OCI-LY7 (cell line): ENCODE results near the gene SRRM2. TPM values are rescaled to one million over a fixed set of nuclear protein-coding genes. Genes with fewer than 3 reads are reported as not detected.

ENCODE experiments used
- BruUV-seq: library from RNA; stranded (reverse); fragments of 400-500 nt; replicated peaks from 2 replicates; lab custom pipeline; 2021; lab: Mats Ljungman, UMichigan
- CTCF ChIA-PET: fragments of 300-600 bp; sonication (Branson Sonifier 250); formaldehyde crosslinking; loops from one replicate; lab custom pipeline; 2022; ENCODE audit warnings: antibody characterized with exemption; ENCODE audit not compliant: unreplicated experiment; lab: Charles Lee
- POLR2A ChIA-PET: fragments of 300-600 bp; sonication (Branson Sonifier 250); formaldehyde crosslinking; loops from one replicate; lab custom pipeline; 2022; ENCODE audit warnings: antibody characterized with exemption; lab: Charles Lee
- DNase-seq: peaks from one replicate; pipeline ENCODE4 v3.0.0-alpha.2; 2015; ENCODE audit warnings: low spot score
- H2AFZ ChIP-seq: fragments of 200-600 bp; sonication (generic), shearing (Covaris generic); 2 replicates; pipeline ENCODE4 v1.6.1; 2014; ENCODE audit warnings: mild to moderate bottlenecking, antibody characterized with exemption, low read length, moderate library complexity
- H3K27ac ChIP-seq: fragments of 200-600 bp; sonication (generic); 2 replicates; pipeline ENCODE4 v1.5.1; 2014; ENCODE audit warnings: mixed run types, low read depth, mild to moderate bottlenecking, moderate library complexity, low read length, inconsistent platforms; ENCODE audit not compliant: poor library complexity, severe bottlenecking
- H3K36me3 ChIP-seq: fragments of 200-600 bp; sonication (generic); 2 replicates; pipeline ENCODE4 v1.6.1; 2014; ENCODE audit warnings: mild to moderate bottlenecking, antibody characterized with exemption, low read length, moderate library complexity, mixed read lengths; ENCODE audit not compliant: insufficient read depth
- H3K4me1 ChIP-seq: fragments of 200-600 bp; sonication (generic); 2 replicates; pipeline ENCODE4 v1.5.1; 2014; ENCODE audit warnings: mild to moderate bottlenecking, low read length; ENCODE audit not compliant: insufficient read depth, poor library complexity, severe bottlenecking
- H3K4me2 ChIP-seq: fragments of 200-600 bp; sonication (generic); 2 replicates; pipeline ENCODE4 v1.6.1; 2014; ENCODE audit warnings: mild to moderate bottlenecking, low read length
- H3K4me3 ChIP-seq: fragments of 200-600 bp; sonication (generic); 2 replicates; pipeline ENCODE4 v1.5.1; 2014; ENCODE audit warnings: mild to moderate bottlenecking, low read depth, low read length; ENCODE audit not compliant: poor library complexity, severe bottlenecking
- H3K79me2 ChIP-seq: fragments of 200-600 bp; sonication (generic); 2 replicates; pipeline ENCODE4 v1.6.1; 2016; ENCODE audit warnings: low read depth, mild to moderate bottlenecking, low read length, moderate library complexity, mixed read lengths; ENCODE audit not compliant: insufficient read depth
- H3K9me2 ChIP-seq: fragments of 200-600 bp; sonication (generic); 2 replicates; pipeline ENCODE4 v1.6.1; 2016; ENCODE audit warnings: mild to moderate bottlenecking, low read length, mixed read lengths; ENCODE audit not compliant: insufficient read depth
- H3K9me3 ChIP-seq: fragments of 200-600 bp; sonication (generic); 2 replicates; pipeline ENCODE4 v1.6.1; 2014; ENCODE audit warnings: mild to moderate bottlenecking, mixed run types, low read length, mixed read lengths
- H4K20me1 ChIP-seq: fragments of 200-600 bp; sonication (generic); 2 replicates; pipeline ENCODE4 v1.6.1; 2014; ENCODE audit warnings: mild to moderate bottlenecking, antibody characterized with exemption, low read length, moderate library complexity, mixed read lengths; ENCODE audit not compliant: insufficient read depth
- EZH2phosphoT487 ChIP-seq: fragments of 200-600 bp; sonication (generic); IDR thresholded peaks from 2 replicates; pipeline ENCODE4 v1.6.1; 2018; ENCODE audit warnings: low read depth, borderline replicate concordance, mild to moderate bottlenecking, mixed run types, antibody characterized with exemption, low read length, moderate library complexity, mixed read lengths
- intact Hi-C: fragments of 100-400 bp; cut with micrococcal nuclease; formaldehyde crosslinking; loops from one replicate; pipeline ENCODE4 v1.10.0; 2022; ENCODE audit not compliant: unreplicated experiment
- total RNA-seq, 2 experiments: library from RNA; depleted of rRNA in 1 of 2; stranded (reverse); fragments of >200 nt in 1 of 2; shearing (Covaris generic) in 1 of 2; gene quantifications; 2 replicates each; pipeline ENCODE4 v1.2.3, GENCODE V29; 2014 to 2022
- TF ChIP-seq, protein P1 (sequence below): fragments of 200-600 bp; sonication (generic); conservative IDR thresholded peaks from 2 replicates; pipeline ENCODE4 v1.5.1; 2014; ENCODE audit warnings: mild to moderate bottlenecking, antibody characterized with exemption, low read length, moderate library complexity, mixed read lengths

SRRM2 gene
- total RNA-seq, 2 experiments from 2014 or later = 208 to 819 TPM

DNA sequence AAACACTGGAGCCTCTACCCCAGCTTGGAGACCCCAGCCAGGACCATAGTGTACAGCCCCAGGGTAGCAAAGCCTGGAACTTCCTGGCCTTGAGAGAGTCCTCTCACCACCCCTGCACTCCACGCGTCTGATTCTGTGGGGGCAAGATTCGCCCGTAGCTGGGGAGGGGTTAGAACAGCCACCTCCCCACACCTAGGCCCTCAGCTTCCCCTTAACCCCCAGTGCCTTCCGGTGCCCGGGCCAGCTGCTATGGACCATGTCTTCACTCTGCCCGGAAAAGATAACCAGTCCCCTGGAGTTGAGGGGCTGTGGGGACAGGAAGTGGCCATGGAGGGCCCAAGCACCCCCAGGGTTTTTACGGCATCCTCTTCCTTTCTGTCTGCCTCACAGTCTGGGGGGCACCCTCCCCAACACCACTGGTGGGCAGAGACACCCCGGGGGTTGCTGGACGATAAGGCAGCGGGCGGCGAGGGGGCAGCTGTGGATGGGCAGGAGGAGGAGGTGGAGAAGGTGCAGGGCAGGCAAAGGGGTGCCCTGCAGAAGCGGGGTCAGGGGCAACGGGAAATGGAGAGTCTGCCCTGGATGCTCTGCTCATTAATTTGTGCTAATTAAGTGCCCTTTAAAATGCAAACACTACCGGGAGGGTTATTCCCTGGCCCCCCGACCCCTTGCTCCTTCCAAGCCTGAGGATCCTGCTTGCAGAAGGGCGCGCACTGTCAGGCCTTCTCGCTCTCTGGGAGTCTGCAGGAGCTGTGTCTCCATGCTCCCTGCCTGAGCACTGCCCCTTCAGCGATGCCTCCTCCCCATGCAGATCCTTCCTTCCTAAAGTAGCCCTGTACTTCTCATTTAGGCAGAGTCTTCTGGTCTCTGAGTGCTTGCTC, 34.8 kb upstream of the SRRM2 start:
- H3K4me2 ChIP-seq = no peak overlapping the region
- H4K20me1 ChIP-seq = no peaks in the 10 kb centered on the region
- H3K4me3 ChIP-seq = no peak overlapping the region
- H3K79me2 ChIP-seq = no peaks in the 10 kb centered on the region
- H3K9me2 ChIP-seq = no peaks in the 10 kb centered on the region
- H3K36me3 ChIP-seq = no peaks in the 10 kb centered on the region
- POLR2A ChIA-PET = no interaction called here
- peaks cover 6% of the 10 kb centered on the region for H3K4me1 ChIP-seq
- CTCF ChIA-PET = interaction anchor here (0.5 kb wide), 1 partner anchor 1063 kb away, joined by 3 read pairs; no protein-coding TSS in a partner anchor
- TF ChIP-seq, protein P1, sequence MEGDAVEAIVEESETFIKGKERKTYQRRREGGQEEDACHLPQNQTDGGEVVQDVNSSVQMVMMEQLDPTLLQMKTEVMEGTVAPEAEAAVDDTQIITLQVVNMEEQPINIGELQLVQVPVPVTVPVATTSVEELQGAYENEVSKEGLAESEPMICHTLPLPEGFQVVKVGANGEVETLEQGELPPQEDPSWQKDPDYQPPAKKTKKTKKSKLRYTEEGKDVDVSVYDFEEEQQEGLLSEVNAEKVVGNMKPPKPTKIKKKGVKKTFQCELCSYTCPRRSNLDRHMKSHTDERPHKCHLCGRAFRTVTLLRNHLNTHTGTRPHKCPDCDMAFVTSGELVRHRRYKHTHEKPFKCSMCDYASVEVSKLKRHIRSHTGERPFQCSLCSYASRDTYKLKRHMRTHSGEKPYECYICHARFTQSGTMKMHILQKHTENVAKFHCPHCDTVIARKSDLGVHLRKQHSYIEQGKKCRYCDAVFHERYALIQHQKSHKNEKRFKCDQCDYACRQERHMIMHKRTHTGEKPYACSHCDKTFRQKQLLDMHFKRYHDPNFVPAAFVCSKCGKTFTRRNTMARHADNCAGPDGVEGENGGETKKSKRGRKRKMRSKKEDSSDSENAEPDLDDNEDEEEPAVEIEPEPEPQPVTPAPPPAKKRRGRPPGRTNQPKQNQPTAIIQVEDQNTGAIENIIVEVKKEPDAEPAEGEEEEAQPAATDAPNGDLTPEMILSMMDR = no peak
- TF ChIP-seq EZH2phosphoT487 = no peak
- no peak overlapping the region for H3K27ac ChIP-seq
- no peaks in the 10 kb centered on the region for H3K9me3 ChIP-seq
- no peak overlapping the region for H2AFZ ChIP-seq
- no peak for DNase-seq
- intact Hi-C loops = no loop called here
- no TSS peak for BruUV-seq

DNA sequence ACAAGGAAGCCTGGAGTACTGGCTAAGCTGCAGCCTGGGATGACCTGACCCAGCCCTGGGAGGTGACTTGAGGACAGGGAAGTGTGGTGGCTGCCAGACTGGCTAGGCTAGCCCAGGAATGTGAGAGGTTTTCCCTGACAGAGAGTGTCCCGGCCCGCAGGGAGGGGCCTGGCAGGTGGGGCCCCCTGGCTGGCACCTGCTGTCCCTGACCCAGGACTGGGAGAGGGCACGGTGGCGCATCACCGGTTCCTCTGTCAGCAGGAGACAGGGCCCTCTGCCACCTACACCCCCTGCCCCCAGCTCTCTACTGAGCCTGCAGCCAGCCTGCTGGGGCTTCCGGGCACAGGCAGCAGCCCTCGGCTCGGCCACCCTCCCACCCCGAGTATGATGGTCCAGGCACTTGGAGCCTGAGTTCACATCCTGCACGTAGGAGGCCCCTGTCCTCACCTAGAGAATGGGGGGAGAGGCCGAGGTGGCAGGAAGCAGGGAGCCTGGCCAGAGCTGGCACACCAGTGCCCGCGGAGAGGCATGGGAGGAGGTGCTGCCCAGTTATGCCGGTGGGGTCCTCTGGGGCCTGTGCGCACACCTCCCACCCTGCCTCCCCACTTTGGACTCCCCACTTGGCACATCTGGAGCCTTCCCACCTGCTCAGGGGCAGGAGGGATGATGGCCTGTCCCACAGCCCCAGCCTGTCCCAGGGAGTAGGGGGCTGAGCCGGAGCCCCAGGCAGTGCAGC, 32.9 kb upstream of the SRRM2 start:
- ChIA-PET CTCF (no interaction called here), POLR2A (no interaction called here)
- H3K9me3 ChIP-seq = no peaks in the 10 kb centered on the region
- no peak overlapping the region for H2AFZ ChIP-seq
- peaks cover 6% of the 10 kb centered on the region for H3K4me1 ChIP-seq
- no peaks in the 10 kb centered on the region for H3K9me2 ChIP-seq
- no peak overlapping the region for H3K27ac ChIP-seq
- H4K20me1 ChIP-seq = no peaks in the 10 kb centered on the region
- no TSS peak for BruUV-seq
- H3K79me2 ChIP-seq = no peaks in the 10 kb centered on the region
- no peak overlapping the region for H3K4me3 ChIP-seq
- TF ChIP-seq, protein P1 = no peak
- no peak for TF ChIP-seq EZH2phosphoT487
- H3K36me3 ChIP-seq = no peaks in the 10 kb centered on the region
- intact Hi-C loops = loop anchor here (1.0 to 2.0 kb wide), 2 partner anchors 37 to 58 kb away; partner anchors contain the start of genes ELOB and KCTD5
- DNase-seq = no peak
- H3K4me2 ChIP-seq = peak overlapping the region; percentile 54; the same call in 1 of the 2 replicates
